Esophagus squamous epithelium (tissue), 4 donors: Measurements from ENCODE around the gene ING5.

Source experiments
- CTCF ChIP-seq, 6 experiments: fragments of 450-650 bp in 4 of 6; fragments of 200-600 bp in 2 of 6; sonication (generic) in 2 of 6; IDR thresholded peaks; one replicate each; pipeline ENCODE4 v1.5.1; 2016 to 2019; ENCODE audit warnings: antibody characterized with exemption in 6 of 6, mild to moderate bottlenecking in 4 of 6, moderate library complexity in 4 of 6
- POLR2A ChIP-seq, 4 donors: fragments of 450-650 bp; IDR thresholded peaks; one replicate each; pipeline ENCODE4 v1.6.1; 2017; ENCODE audit warnings: antibody characterized with exemption in 4 of 4, mild to moderate bottlenecking in 4 of 4, moderate library complexity in 3 of 4

DNA sequence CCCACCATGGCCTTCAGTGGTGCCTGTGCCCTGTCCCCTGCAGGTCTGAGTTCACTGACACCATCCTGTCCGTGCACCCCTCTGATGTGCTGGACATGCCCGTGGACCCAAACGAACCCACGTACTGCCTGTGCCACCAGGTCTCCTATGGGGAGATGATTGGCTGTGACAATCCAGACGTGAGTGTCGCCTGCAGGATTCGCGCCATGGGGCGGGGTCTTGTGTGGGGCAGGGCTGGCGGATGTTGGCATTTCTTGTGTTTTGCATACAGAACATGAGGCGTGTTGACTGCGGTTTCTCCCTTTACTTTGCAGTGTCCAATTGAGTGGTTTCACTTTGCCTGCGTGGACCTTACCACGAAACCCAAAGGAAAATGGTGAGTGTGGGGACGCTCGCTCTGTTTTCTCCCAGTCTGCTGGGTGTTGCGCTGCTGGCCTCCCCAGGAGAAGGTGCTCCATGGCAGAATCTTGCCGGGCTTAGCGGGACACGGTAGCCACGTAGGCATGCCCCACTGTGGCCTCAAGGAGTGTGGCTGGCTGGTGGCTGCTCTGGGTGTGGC is 21.1 kb downstream of the ING5 start:
- no peak for TF ChIP-seq CTCF (IDR thresholded peaks at IDR 0.05)
- TF ChIP-seq POLR2A (IDR thresholded peaks at IDR 0.05): no peak
